ENCODE results near the gene NAGS.
"Not testable (repeated sequence)": the region's sequence is repeated elsewhere in the genome, so short reads cannot be mapped to it uniquely, and the experiment has no call there.

Gene NAGS

GRCh38 chr17:44008205-44008909 is 3.9 kb downstream of the NAGS start:
- no peak for DNase-seq

- no peak for DNase-seq
Measured at GRCh38 chr17:44010966-44011647, 6.7 kb downstream of the NAGS start.

- DNase-seq, result no peak
Measured at GRCh38 chr17:44011876-44012275, 7.5 kb downstream of the NAGS start.

GRCh38 chr17:44012391-44012790 is 8.0 kb downstream of the NAGS start:
- no peak for DNase-seq

GRCh38 chr17:44012874-44013273 is 8.5 kb downstream of the NAGS start:
- no peak for DNase-seq

GRCh38 chr17:44014133-44014436 is 9.7 kb downstream of the NAGS start:
- DNase-seq, result no peak

- peak; percentile 90 for DNase-seq
Measured at GRCh38 chr17:44014437-44015172, 10.2 kb downstream of the NAGS start, which contains the start of gene TMEM101. TMEM101 (minus strand) TSS chr17:44014963; CDS start chr17:44014952, 11 bp downstream.

- not testable (repeated sequence) for DNase-seq
Measured at GRCh38 chr17:44021227-44021626, 16.8 kb downstream of the NAGS start.

- DNase-seq, result no peak
Measured at GRCh38 chr17:44022246-44022645, 17.8 kb downstream of the NAGS start.

- DNase-seq, result no peak
Measured at GRCh38 chr17:44023545-44024270, 19.3 kb downstream of the NAGS start.

GRCh38 chr17:44024271-44024663 is 19.8 kb downstream of the NAGS start:
- peak; percentile 84 for DNase-seq

GRCh38 chr17:44024853-44025252 is 20.4 kb downstream of the NAGS start:
- no peak for DNase-seq

- DNase-seq, result no peak
Measured at GRCh38 chr17:44029736-44030135, 25.3 kb downstream of the NAGS start.

- no peak for DNase-seq
Measured at GRCh38 chr17:44030482-44030881, 26.1 kb downstream of the NAGS start.

GRCh38 chr17:44033861-44034408 is 29.5 kb downstream of the NAGS start:
- DNase-seq, result no peak

GRCh38 chr17:44034688-44035087 is 30.3 kb downstream of the NAGS start:
- not testable (repeated sequence) for DNase-seq

GRCh38 chr17:44037471-44037870 is 33.0 kb downstream of the NAGS start:
- no peak for DNase-seq

- DNase-seq, result no peak
Measured at GRCh38 chr17:44038604-44039011, 34.2 kb downstream of the NAGS start.

GRCh38 chr17:44039829-44040635 is 35.6 kb downstream of the NAGS start:
- no peak for DNase-seq

- DNase-seq, result no peak
Measured at GRCh38 chr17:44043272-44043696, 38.9 kb downstream of the NAGS start.

- DNase-seq, result no peak
Measured at GRCh38 chr17:44044071-44044470, 39.6 kb downstream of the NAGS start.

GRCh38 chr17:44045486-44045885 is 41.1 kb downstream of the NAGS start:
- DNase-seq, result no peak

Data from DMS79 treated with DMSO at 0.1 percent for 48 hours (cell line).